Natural killer cell treated with Interleukin-12 subunit alpha and Interleukin-12 subunit beta and Interleukin-15 and Interleukin-18, amount 100 ng/mL, for 72 hours (primary cell): ENCODE results near the gene HSH2D. TPM values are rescaled to one million over a fixed set of nuclear protein-coding genes. Genes with fewer than 3 reads are reported as not detected.
"Not testable (repeated sequence)": the region's sequence is repeated elsewhere in the genome, so short reads cannot be mapped to it uniquely, and the experiment has no call there.

ENCODE experiments used
- ATAC-seq, 2 donors: fragments of 150-1000 bp; cut with Tn5 transposase in 1 of 2; sonication (Bioruptor Pico), chemical (Tn5 transposase) in 1 of 2; 2 replicates each; pipeline ENCODE4 v1.10.0; 2021
- DNase-seq: peaks from one replicate; pipeline ENCODE4 v3.0.0; 2022; ENCODE audit warnings: low spot score
- H3K27ac Mint-ChIP-seq, 2 donors: 1 replicate in 1 of 2; 2 replicates in 1 of 2; pipeline ENCODE4 v1.8.0; 2022; ENCODE audit warnings: mixed read lengths in 2 of 2, mild to moderate bottlenecking in 1 of 2, moderate library complexity in 1 of 2
- H3K27me3 Mint-ChIP-seq, 2 donors: 1 replicate in 1 of 2; 2 replicates in 1 of 2; pipeline ENCODE4 v1.8.0; 2022; ENCODE audit warnings: mixed read lengths in 2 of 2
- H3K36me3 Mint-ChIP-seq: one replicate; pipeline ENCODE4 v1.8.0; 2022; ENCODE audit warnings: mixed read lengths
- H3K4me1 Mint-ChIP-seq, 2 donors: 1 replicate in 1 of 2; 2 replicates in 1 of 2; pipeline ENCODE4 v1.8.0; 2022; ENCODE audit warnings: low read depth in 2 of 2, mixed read lengths in 2 of 2, mild to moderate bottlenecking in 1 of 2
- H3K4me3 Mint-ChIP-seq: one replicate; pipeline ENCODE4 v1.8.0; 2022; ENCODE audit warnings: mixed read lengths
- H3K9me3 Mint-ChIP-seq: 2 replicates; pipeline ENCODE4 v1.8.0; 2022; ENCODE audit warnings: mixed read lengths
- total RNA-seq, 2 donors: library from RNA; stranded (reverse); gene quantifications; one replicate each; pipeline ENCODE4 v1.2.3, GENCODE V29; 2022

Gene HSH2D, protein sequence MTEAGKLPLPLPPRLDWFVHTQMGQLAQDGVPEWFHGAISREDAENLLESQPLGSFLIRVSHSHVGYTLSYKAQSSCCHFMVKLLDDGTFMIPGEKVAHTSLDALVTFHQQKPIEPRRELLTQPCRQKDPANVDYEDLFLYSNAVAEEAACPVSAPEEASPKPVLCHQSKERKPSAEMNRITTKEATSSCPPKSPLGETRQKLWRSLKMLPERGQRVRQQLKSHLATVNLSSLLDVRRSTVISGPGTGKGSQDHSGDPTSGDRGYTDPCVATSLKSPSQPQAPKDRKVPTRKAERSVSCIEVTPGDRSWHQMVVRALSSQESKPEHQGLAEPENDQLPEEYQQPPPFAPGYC
- total RNA-seq, result 100 to 1,000 TPM; 135 to 188 TPM

GRCh38 chr19:16143399-16144215 is at the start of gene HSH2D:
TSS of gene HSH2D (plus strand) at chr19:16143685. CDS start at chr19:16148751, 5,066 bp downstream.
- Mint-ChIP-seq H3K36me3 (peaks cover 25% of the 10 kb centered on the region), H3K27me3 (no peaks in the 10 kb centered on the region), H3K4me3 (peak within 1 kb of the TSS; percentile 100), H3K4me1 (peaks cover 52 to 63% of the 10 kb centered on the region in 2 donors), H3K27ac (peak within 1 kb of the TSS; percentile 92 to 98), H3K9me3 (no peaks in the 10 kb centered on the region)
- ATAC-seq, result peak; percentile 71 to 73
- DNase-seq, result peak; percentile 83

DNA sequence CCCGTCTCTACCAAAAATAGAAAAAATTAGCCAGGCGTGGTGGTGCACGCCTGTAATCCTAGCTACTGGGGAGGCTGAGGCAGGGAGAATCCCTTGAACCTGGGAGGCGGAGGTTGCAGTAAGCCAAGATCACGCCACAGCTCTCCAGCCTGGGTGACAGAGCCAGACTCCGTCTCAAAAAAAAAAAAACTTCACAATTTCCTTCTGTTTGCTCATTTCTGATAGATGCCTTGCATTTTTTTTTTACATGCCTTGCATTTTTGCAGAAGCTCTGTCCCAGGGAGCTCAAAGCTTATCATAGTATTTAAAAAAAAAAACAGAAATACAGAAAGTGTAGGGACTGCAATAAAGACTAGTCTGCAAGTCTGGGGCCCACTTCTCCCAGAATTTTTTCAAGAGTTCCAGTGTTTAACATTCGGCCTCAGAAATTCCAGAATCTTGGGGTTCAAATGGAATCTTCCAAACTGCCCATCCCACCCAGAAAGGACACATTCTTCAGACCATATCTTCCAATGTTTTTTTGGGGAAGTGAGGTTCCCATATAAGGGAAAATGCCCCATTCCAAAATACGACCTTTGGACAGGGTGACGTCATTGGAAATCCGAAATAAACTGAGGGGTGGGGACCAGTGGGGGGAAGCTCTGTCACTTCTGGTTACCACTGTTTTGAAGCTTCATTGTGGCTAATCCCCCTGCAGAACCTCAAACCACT is 49.0 kb upstream of the HSH2D start:
- DNase-seq (no peak), ATAC-seq (no peak)
- H3K36me3 Mint-ChIP-seq, result peaks cover 44% of the 10 kb centered on the region
- H3K9me3 Mint-ChIP-seq, result no peaks in the 10 kb centered on the region
- no peaks in the 10 kb centered on the region for H3K27me3 Mint-ChIP-seq
- H3K4me1 Mint-ChIP-seq, result peaks cover 28% of the 10 kb centered on the region in 2 donors
- peak overlapping the region; percentile 67 to 79 for H3K27ac Mint-ChIP-seq
- no peak overlapping the region for H3K4me3 Mint-ChIP-seq

- Mint-ChIP-seq H3K36me3 (peaks cover 45% of the 10 kb centered on the region), H3K27me3 (no peaks in the 10 kb centered on the region), H3K4me1 (peaks cover 28% of the 10 kb centered on the region in 2 donors), H3K4me3 (peak overlapping the region; percentile 43), H3K27ac (peak overlapping the region; percentile 67 to 79), H3K9me3 (no peaks in the 10 kb centered on the region)
- ATAC-seq (no peak), DNase-seq (no peak)
These were observed 48.4 kb upstream of the HSH2D start for GRCh38 chr19:16095071-16095571.

- Mint-ChIP-seq H3K36me3 (peaks cover 51% of the 10 kb centered on the region), H3K4me1 (peaks cover 28% of the 10 kb centered on the region in 2 donors), H3K27me3 (no peaks in the 10 kb centered on the region), H3K4me3 (no peak overlapping the region), H3K9me3 (no peaks in the 10 kb centered on the region), H3K27ac (peak overlapping the region in 1 of 2 donors; percentile 68)
- ATAC-seq, result no peak
- no peak for DNase-seq
These were observed 47.1 kb upstream of the HSH2D start for GRCh38 chr19:16096280-16096855.

- no peak for ATAC-seq
- Mint-ChIP-seq H3K27ac (peak overlapping the region in 1 of 2 donors; percentile 89), H3K4me1 (peaks cover 20 to 27% of the 10 kb centered on the region in 2 donors), H3K9me3 (no peaks in the 10 kb centered on the region), H3K4me3 (no peak overlapping the region), H3K27me3 (no peaks in the 10 kb centered on the region), H3K36me3 (peaks cover 50% of the 10 kb centered on the region)
- no peak for DNase-seq
These were observed 45.1 kb upstream of the HSH2D start for GRCh38 chr19:16098416-16098768.

DNA sequence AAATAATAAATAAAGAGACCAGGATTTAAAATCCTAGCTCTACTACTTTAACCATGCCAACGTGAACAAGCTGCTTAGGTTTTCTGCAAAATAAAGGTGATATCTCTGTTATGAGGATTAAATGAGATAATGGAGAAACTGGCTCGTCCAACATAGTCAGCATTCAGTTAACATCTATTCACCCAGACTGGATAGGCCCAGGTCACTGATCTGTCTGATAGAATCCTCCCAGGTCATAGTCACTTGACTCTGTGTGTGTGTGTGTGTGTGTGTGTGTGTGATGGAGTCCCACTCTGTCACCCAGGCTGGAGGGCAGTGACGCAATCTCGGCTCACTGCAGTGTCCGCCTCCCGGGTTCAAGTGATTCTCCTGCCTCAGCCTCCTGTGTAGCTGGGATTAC is 44.7 kb upstream of the HSH2D start:
- Mint-ChIP-seq H3K36me3 (peaks cover 49% of the 10 kb centered on the region), H3K9me3 (no peaks in the 10 kb centered on the region), H3K4me1 (peaks cover 18 to 27% of the 10 kb centered on the region in 2 donors), H3K4me3 (no peak overlapping the region), H3K27me3 (no peaks in the 10 kb centered on the region), H3K27ac (peak overlapping the region in 1 of 2 donors; percentile 89)
- DNase-seq (no peak), ATAC-seq (no peak)

- not testable (repeated sequence) for DNase-seq, H3K9me3 Mint-ChIP-seq, H3K27ac Mint-ChIP-seq, H3K27me3 Mint-ChIP-seq, ATAC-seq, H3K4me3 Mint-ChIP-seq
- H3K4me1 Mint-ChIP-seq, result peaks cover 19 to 27% of the 10 kb centered on the region in 2 donors
- H3K36me3 Mint-ChIP-seq, result peaks cover 49% of the 10 kb centered on the region
These were observed 44.0 kb upstream of the HSH2D start for GRCh38 chr19:16099314-16099965.

DNA sequence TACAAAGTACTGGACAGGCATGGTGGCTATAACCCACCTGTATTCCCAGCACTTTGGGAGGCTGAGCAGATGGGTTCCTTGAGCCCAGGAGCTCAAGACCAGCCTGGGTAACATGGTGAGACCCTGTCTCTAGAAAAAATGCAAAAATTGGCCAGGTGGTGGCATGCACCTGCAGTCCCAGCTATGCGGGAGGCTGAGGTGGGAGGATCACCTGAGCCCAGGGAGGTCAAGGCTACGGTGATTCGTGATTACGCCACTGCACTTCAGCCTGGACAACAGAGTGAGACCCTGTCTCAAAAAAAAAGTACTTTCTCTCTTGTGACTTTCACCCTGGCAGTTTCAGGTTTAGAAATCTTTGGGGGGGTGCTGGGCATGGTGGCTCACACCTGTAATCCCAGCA is 43.0 kb upstream of the HSH2D start:
- H3K27ac Mint-ChIP-seq, result no peak overlapping the region
- peaks cover 40% of the 10 kb centered on the region for H3K36me3 Mint-ChIP-seq
- DNase-seq, result no peak
- ATAC-seq, result no peak
- H3K4me3 Mint-ChIP-seq, result no peak overlapping the region
- peaks cover 16 to 20% of the 10 kb centered on the region in 2 donors for H3K4me1 Mint-ChIP-seq
- no peaks in the 10 kb centered on the region for H3K9me3 Mint-ChIP-seq
- H3K27me3 Mint-ChIP-seq, result no peaks in the 10 kb centered on the region

- no peaks in the 10 kb centered on the region for H3K9me3 Mint-ChIP-seq
- peak overlapping the region; percentile 57 to 66 for H3K27ac Mint-ChIP-seq
- H3K4me1 Mint-ChIP-seq, result peaks cover 10 to 11% of the 10 kb centered on the region in 2 donors
- H3K36me3 Mint-ChIP-seq, result peaks cover 17% of the 10 kb centered on the region
- DNase-seq (no peak), ATAC-seq (no peak)
- H3K27me3 Mint-ChIP-seq, result no peaks in the 10 kb centered on the region
- H3K4me3 Mint-ChIP-seq, result no peak overlapping the region
These were observed 38.8 kb upstream of the HSH2D start for GRCh38 chr19:16104722-16105121.

GRCh38 chr19:16106121-16106520 is 37.4 kb upstream of the HSH2D start:
- no peaks in the 10 kb centered on the region for H3K9me3 Mint-ChIP-seq
- ATAC-seq (peak; percentile 77 to 81), DNase-seq (peak; percentile 67)
- H3K27ac Mint-ChIP-seq, result peak overlapping the region in 1 of 2 donors; percentile 59
- H3K4me3 Mint-ChIP-seq, result no peak overlapping the region
- H3K27me3 Mint-ChIP-seq, result no peaks in the 10 kb centered on the region
- H3K36me3 Mint-ChIP-seq, result peaks cover 12% of the 10 kb centered on the region
- H3K4me1 Mint-ChIP-seq, result peaks cover 10 to 13% of the 10 kb centered on the region in 2 donors

GRCh38 chr19:16111160-16111908 is 32.2 kb upstream of the HSH2D start, which contains the start of gene RAB8A:
TSS of gene RAB8A (plus strand) at chr19:16111889. CDS start at chr19:16111902, 13 bp downstream.
- peaks cover 25 to 35% of the 10 kb centered on the region in 2 donors for H3K4me1 Mint-ChIP-seq
- H3K4me3 Mint-ChIP-seq, result peak within 1 kb of the TSS; percentile 94
- H3K36me3 Mint-ChIP-seq, result no peaks in the 10 kb centered on the region
- no peaks in the 10 kb centered on the region for H3K27me3 Mint-ChIP-seq
- DNase-seq (peak; percentile 99), ATAC-seq (peak; percentile 95 to 96)
- H3K27ac Mint-ChIP-seq, result peak within 1 kb of the TSS; percentile 84 to 96
- no peaks in the 10 kb centered on the region for H3K9me3 Mint-ChIP-seq
